ENCODE measurements around the gene CFAP57.
"Not testable (repeated sequence)": the region's sequence is repeated elsewhere in the genome, so short reads cannot be mapped to it uniquely, and the experiment has no call there.

CFAP57 gene

GRCh38 chr1:43177691-43178090, 5.6 kb downstream of the CFAP57 start:
- DNase-seq = no peak

- DNase-seq = no peak
Observed at GRCh38 chr1:43184388-43184787, 12.3 kb downstream of the CFAP57 start.

DNA sequence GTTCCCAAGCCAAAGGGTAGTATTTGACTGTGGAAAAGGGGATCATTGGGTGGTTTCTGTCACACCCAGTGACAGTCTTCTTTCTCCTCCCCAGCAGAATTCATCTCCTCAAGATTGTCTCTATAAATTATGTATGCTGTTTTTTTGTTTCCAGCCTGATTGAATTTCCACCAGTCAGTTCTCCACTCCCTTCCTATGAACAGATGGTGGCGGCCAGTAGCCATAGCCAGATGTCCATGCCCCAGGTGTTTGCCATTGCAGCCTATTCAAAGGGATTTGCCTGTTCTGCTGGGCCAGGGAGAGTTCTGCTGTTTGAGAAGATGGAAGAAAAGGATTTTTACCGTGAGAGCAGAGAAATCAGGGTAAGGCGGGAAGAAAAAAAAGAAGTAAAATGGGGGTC, 12.9 kb downstream of the CFAP57 start:
- no peak for DNase-seq

GRCh38 chr1:43188106-43188505, 16.0 kb downstream of the CFAP57 start:
- DNase-seq = no peak

DNA sequence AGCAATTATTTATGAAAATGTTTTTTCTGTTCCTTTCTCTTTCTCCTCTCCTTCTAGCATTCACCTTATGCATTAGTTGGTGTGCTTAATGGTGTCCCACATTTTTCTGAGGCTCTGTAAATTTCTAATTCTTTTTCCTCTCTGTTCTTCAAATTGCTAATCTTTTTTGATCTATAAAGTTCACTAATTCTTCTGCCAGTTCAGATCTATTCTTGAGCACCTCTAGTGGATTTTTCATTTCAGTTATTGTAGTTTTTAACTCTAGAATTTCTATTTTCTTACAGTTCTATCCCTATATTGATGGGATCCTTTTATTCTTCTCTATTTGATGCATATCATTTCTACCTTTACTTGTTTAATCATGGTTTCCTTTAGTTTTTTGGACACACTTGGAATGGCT, 22.4 kb downstream of the CFAP57 start:
- DNase-seq = no peak

- DNase-seq = no peak
Observed at GRCh38 chr1:43197343-43198127, 25.4 kb downstream of the CFAP57 start.

- no peak for DNase-seq
Observed at GRCh38 chr1:43199093-43199726, 27.1 kb downstream of the CFAP57 start.

DNA sequence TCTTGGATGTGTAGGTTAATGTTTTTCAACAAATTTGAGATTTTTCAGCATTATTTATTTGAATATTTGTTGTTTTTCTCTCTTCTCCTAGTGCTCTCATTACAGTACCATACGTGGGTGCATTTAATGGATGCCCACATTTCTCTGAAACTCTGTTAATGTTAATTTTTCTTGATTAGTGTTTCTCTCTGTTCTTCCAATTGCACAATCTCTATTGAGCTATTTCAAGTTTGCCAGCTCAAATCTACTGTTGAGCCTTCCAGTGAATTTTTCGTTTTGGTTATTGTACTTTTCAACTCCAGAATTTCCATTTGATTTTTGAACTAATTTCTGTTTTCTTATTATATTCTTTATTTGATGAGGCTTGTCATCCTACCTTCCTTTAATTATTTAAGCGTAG, 31.7 kb downstream of the CFAP57 start:
- no peak for DNase-seq

DNA sequence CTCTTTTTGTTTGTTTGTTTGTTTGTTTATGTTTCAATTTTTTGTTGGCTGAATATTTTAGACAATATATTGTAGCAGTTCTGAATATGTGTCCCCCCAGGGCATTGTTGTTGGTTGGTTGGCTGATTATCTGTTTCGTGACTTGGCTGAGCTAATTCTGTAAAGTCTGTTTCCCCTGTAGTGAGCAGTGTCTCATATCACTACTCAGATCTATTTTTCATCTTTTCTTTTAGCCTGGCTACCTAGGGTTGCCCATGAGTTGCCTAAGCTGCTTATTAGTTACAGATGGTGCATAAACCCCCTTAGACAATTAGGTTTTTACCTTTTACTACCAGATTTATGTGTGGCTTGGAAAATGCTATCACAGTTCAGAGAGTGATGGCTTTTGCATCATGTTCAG, 32.3 kb downstream of the CFAP57 start:
- DNase-seq = no peak

GRCh38 chr1:43205671-43206070, 33.5 kb downstream of the CFAP57 start:
- no peak for DNase-seq

GRCh38 chr1:43206600-43207228, 34.6 kb downstream of the CFAP57 start:
- no peak for DNase-seq

DNA sequence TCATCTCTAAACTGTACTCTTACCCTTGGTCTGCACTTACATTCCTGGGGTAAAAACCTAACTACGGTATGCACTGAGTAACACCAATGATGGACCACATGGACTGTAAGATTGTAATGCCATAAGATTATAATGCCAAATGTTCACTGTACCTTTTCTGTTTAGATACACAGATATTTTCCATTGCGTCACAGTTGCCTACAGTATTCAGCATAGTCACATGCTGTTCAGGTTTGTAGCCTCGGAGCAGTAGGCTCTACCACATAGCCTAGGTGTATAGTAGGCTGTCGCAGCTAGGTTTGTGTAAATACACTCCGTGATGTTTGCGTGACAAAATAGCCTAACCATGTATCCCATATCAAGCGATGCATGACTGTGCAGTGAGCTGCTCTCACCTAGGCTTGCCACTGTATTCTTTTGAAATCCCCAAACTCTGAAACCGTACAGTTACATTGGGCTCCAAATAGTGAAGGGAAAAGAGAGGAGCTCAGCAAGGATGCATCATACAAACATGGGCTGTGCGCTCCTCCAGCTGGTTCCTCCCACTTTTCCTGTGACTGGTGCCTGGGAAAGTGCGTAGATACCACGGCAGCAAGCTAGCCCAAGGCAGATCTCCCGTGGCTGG, 35.2 kb downstream of the CFAP57 start:
- no peak for DNase-seq

GRCh38 chr1:43208277-43208676, 36.1 kb downstream of the CFAP57 start:
- DNase-seq = not testable (repeated sequence)

DNA sequence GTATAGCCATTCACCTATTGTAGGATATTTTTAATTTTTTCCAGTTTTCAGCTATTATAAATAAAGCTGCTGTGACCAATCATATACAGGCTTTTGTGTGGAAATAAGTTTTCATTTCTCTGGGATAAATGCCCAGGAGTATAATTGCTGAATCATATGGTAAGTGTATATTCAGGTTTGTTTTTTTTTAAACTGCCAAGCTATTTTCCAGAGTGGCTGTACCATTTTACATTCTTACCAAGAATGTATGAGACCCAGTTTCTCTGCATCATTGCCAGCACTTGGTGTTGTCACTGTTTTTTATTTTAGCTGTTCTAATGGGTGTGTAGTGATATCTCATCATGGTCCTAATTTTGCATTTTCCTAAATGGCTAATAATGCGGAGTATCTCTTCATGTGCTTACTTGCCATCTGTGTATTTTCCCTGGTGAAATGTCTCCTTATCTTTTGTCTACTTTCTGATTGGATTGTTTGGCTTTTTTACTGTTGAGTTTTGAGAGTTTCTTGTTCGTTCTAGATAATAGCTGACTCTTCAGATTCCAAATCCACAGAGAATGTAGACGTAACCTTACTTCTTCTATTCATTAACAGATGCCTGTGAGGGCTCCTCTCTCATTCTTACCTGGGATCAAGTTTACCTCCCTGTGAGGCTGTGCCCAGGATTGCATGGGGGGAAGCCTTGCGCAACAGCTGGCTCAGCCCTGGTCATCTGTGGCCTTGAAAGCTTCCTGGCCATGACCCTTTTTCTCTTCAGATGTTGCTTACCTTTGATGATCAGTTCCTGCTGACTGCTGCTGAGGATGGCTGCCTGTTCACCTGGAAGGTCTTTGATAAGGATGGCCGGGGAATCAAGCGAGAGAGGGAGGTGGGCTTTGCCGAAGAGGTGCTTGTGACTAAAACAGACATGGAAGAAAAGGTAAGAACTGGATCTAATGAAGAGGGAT, 42.6 kb downstream of the CFAP57 start:
- DNase-seq = no peak

GRCh38 chr1:43217747-43218146, 45.6 kb downstream of the CFAP57 start:
- no peak for DNase-seq

GRCh38 chr1:43220905-43221778, 49.0 kb downstream of the CFAP57 start:
- DNase-seq = no peak

DNA sequence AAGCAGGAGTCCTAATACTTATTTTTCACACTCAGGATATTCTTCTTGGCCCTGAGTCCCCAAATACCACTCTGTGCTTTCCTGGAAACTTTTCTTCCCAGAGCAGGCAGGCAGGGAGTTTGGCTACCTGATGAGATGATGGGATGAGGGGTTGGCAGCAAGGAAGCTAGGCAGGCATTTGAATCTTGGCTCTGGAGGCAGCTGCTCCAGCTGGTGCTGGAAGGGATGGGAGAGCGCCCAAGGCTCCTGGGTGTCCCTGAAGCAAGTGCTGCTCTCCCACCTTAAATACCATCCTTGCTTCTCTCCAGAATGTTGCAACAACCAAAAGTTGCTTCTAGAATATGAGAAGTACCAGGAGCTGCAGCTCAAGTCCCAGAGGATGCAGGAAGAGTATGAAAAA, 49.7 kb downstream of the CFAP57 start:
- DNase-seq = no peak

GRCh38 chr1:43222879-43223278, 50.7 kb downstream of the CFAP57 start:
- no peak for DNase-seq

DNA sequence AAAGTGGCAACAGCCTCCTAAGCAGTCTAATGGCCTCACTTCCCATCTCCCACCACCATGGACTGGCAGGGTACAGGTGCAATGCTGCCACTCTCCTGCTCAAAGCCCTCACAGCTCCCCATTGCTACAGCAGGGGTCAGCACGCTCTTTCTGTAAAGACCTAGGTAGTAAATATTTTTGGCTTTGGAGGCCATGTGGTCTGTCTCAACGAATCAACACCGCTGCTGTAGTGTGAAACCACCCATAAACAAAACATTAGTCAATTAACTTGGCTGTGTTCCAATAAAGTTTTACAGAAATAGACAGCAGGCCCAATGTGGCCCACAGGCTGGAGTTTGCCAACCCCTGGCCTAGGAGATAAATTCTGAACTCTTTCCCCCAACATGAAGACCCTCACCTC, 53.0 kb downstream of the CFAP57 start:
- DNase-seq = no peak

GRCh38 chr1:43227143-43227764, 55.1 kb downstream of the CFAP57 start:
- DNase-seq = peak; percentile 87

Measured in stimulated activated CD4-positive, alpha-beta T cell treated with anti-CD3 and anti-CD28 coated beads, Interleukin-12 subunit alpha, Interleukin-12 subunit beta, amount 100 ng/mL, for 4 hours (primary cell).